Measurements from ENCODE around the gene CSTB.
A peak's percentile ranks its signal among the peaks of the same experiment; 100 is the strongest.
"Not testable (repeated sequence)": the region's sequence is repeated elsewhere in the genome, so short reads cannot be mapped to it uniquely, and the experiment has no call there.

CSTB gene

GRCh38 chr21:43775795-43776430 is at the start of gene CSTB:
Gene CSTB, minus strand, starts transcription at chr21:43776308. Its CDS starts 39 bp downstream, at chr21:43776269.
- DNase-seq (ENCODE audit: low spot score): peak; percentile 80

- DNase-seq (ENCODE audit: low spot score): no peak
Observed at GRCh38 chr21:43825242-43825935, 49.3 kb upstream of the CSTB start.

GRCh38 chr21:43824333-43825241 is 48.5 kb upstream of the CSTB start:
- no peak for DNase-seq (ENCODE audit: low spot score)

GRCh38 chr21:43822741-43823140 is 46.6 kb upstream of the CSTB start:
- not testable (repeated sequence) for DNase-seq (ENCODE audit: low spot score)

GRCh38 chr21:43822166-43822565 is 46.1 kb upstream of the CSTB start:
- DNase-seq (ENCODE audit: low spot score): not testable (repeated sequence)

GRCh38 chr21:43820466-43820865 is 44.4 kb upstream of the CSTB start:
- no peak for DNase-seq (ENCODE audit: low spot score)

GRCh38 chr21:43819511-43820405 is 43.6 kb upstream of the CSTB start:
- DNase-seq (ENCODE audit: low spot score): no peak

- no peak for DNase-seq (ENCODE audit: low spot score)
Observed at GRCh38 chr21:43818685-43819084, 42.6 kb upstream of the CSTB start.

- no peak for DNase-seq (ENCODE audit: low spot score)
Observed at GRCh38 chr21:43817157-43818086, 41.3 kb upstream of the CSTB start.

- DNase-seq (ENCODE audit: low spot score): no peak
Observed at GRCh38 chr21:43816611-43817071, 40.5 kb upstream of the CSTB start.

- no peak for DNase-seq (ENCODE audit: low spot score)
Observed at GRCh38 chr21:43815991-43816390, 39.9 kb upstream of the CSTB start.

GRCh38 chr21:43815107-43815613 is 39.1 kb upstream of the CSTB start:
- DNase-seq (ENCODE audit: low spot score): peak; percentile 49

- DNase-seq (ENCODE audit: low spot score): no peak
Observed at GRCh38 chr21:43814215-43815106, 38.4 kb upstream of the CSTB start.

- DNase-seq (ENCODE audit: low spot score): no peak
Observed at GRCh38 chr21:43813656-43813980, 37.5 kb upstream of the CSTB start.

- no peak for DNase-seq (ENCODE audit: low spot score)
Observed at GRCh38 chr21:43812957-43813655, 37.0 kb upstream of the CSTB start.

GRCh38 chr21:43812139-43812821 is 36.2 kb upstream of the CSTB start:
- DNase-seq (ENCODE audit: low spot score): no peak

GRCh38 chr21:43811262-43812105 is 35.4 kb upstream of the CSTB start:
- DNase-seq (ENCODE audit: low spot score): no peak

All from germinal center (tissue), 1 donor.